Hematopoietic multipotent progenitor cell treated with erythropoietin and hydrocortisone succinate and interleukin-3 and kit ligand, for 17 days (in vitro differentiated cells): Measurements from ENCODE around the gene TBC1D10A.
"Not testable (repeated sequence)": the region's sequence is repeated elsewhere in the genome, so short reads cannot be mapped to it uniquely, and the experiment has no call there.

Source experiments
- DNase-seq: peaks from one replicate; pipeline ENCODE4 v3.0.0-alpha.2; 2015; ENCODE audit warnings: low spot score

TBC1D10A gene

GRCh38 chr22:30347255-30347892, 20.6 kb upstream of the TBC1D10A start:
- no peak for DNase-seq

DNA sequence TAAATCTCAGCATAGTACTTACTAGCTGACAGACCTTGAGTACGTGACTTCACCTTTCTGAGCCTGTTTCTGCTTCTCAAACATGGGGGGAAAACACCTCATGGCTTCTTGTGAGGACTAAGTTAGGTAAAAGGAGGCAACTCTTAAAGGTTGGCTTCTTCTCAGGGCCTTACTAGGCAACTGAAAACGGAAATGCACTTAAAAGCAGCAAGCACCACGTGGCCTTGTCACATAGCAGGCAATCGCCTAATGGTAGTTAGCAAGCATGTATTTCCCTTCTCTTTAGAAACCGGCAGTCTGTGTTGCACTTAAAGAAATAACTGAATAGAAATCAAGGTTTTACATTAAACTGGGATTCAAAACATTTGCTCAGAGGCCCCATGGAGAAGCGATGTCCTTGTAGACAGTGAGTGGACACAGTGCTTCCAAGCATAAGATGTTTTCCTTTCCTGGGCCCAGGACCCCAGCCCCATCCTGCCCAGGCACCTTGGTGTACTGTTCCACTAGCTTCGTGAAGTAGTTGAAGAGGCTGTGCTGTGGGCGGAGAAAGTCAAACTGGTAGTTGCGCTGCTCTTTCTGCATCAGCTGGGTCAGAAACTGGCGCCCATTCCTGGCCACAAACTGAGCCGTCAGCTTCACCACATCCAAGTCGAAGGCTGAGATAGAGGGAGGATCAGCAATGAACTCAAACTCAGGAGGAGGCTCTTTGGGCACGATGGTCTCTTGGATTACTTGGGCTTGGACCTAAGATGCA, 17.9 kb upstream of the TBC1D10A start:
- no peak for DNase-seq

- DNase-seq, result no peak
These were observed 14.4 kb upstream of the TBC1D10A start for GRCh38 chr22:30340911-30341685.

DNA sequence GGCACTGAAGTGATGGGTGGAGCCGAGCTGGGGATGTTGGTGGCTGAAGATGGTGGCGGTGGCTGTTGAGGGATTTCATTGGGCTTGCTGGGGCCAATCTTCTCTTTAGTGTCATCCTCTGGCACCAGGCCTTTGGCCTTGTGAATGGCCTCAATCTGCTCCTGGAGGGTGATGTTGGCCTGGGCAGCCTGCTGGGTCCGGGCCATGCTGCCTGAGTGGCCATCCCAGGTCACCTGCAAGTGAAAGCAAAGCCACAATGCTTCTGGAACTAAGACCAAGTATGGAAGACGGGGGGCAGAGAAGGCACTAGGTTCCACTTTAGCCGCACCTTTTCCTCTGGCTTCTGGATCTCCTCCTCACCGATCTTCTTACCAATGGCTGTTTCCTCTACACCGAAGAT, 12.1 kb upstream of the TBC1D10A start:
- DNase-seq, result no peak

DNA sequence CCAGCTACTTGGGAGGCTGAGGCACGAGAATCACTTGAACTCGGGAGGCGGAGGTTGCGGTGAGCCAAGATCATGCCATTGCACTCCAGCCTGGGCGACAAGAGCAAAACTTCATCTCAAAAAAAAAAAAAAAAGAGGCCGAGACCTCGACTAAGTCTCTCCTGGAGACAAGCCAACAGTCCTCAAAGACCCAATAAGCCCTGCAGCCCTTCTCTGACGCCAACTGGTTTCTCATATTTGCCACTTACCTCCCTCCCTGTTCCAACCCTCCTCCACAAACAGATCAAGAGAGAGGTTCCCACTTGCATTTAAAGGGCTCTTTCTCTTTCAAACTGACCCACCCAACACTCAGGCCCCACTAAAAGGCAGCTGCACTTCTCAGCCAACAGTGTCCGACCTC, 11.6 kb upstream of the TBC1D10A start:
- DNase-seq, result not testable (repeated sequence)

DNA sequence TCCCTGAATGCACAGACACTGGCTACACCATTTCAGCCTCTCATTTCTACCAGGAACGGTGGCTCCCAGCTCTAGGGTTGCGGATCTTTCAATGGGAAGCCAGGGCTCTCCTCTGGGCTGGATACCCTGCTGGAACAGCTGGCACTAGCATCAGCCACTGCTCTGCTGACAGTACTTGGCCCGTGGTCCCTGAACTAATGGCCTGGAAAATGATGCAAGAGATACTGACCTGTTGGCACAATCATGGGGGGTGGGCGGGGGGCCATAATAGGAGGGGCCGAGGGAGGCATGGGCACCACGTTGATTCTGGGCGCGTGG, 10.7 kb upstream of the TBC1D10A start:
- DNase-seq, result no peak

DNA sequence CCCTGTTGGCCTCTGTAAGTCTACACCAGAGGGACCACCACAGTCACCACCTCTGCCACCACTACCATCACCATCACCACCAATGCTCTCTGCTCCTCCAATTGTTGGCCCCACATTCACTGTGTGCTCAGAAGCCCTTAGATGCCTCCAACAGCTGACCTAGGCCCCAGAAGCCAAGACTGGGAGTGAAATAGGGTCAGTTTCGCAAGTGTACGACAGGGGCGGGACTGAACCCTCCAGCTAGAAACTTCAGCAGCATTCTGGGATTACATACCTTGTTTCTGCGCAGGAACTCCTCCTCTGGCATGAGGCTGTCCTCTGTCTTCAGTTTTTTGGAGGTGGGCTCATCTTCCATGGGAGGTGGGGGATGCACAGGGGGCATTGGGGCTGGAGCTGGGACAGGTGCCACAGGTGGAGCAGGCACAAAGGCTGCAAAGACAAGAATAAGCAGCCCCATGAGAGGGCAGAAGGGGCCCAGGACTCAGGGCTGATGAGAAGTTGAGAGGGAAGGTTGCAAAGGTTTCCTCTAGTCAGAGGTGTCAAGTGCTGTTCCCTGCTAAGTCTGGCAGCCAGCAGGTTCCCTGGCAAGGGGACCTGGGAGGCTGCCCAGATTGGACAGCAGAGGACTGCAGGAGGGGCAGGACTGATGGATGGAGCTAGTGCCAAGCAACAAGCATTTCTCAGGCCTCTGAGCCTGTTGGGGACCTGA, 10.2 kb upstream of the TBC1D10A start:
- no peak for DNase-seq

- DNase-seq, result no peak
These were observed 8.5 kb upstream of the TBC1D10A start for GRCh38 chr22:30335236-30335635.

DNA sequence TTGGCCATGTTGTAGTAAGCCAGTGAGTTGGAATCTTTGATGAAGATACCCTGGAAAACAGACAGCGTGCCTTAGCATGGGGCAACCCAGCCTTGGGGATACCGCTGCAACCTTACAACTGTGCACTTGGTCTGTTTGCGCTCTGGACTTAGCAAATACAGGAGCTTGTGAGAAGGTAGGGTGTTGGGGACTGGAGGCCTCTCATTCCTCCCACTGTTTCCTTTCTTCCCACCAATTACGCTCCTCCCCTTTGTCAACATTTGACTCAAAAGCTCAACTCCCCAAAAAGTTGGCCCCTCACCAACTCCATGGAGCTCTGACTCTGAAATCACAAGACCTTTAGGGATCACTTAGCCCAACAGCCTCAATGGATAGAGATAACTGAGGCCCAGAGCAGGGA, 7.9 kb upstream of the TBC1D10A start:
- DNase-seq, result no peak

DNA sequence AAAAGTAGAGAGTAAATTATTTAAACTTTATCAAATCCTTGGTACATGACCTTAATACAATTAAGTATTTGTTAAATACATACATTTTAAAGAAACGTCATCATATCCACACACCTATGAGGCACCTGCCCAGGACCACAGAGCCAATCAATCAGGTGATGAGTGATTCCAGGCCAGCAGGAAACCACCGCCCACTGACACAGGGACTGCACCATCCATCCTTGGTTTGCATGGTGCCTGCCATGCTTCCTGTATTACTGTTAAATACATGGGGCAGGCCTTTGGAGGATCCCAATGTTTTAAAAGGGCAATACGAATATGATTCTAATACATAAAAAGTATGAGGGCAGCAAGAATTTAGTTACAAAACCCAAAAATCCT, 7.0 kb upstream of the TBC1D10A start:
- no peak for DNase-seq

- DNase-seq, result no peak
These were observed 6.4 kb upstream of the TBC1D10A start for GRCh38 chr22:30332994-30333706.

DNA sequence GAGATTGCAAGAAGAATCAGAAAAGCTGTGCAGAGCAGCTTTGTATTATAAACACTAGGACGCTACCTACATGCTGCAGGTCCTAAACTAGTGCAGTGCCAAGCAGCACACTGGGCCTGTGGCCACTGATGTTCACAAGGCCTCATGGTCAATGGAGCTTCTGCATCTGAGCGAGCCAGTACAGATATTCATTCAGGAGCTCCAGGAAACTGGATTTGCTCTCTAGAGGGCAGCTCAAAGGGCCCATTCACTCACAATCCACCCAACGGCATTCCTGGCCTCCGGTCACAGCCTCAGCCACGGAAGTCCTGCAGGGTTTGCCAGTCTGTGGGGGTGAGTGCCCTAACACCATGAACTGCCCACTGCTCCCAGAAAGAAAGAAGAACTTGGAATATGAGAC, 5.8 kb upstream of the TBC1D10A start:
- DNase-seq, result no peak

- DNase-seq, result no peak
These were observed 1.8 kb upstream of the TBC1D10A start for GRCh38 chr22:30328466-30329049.

- DNase-seq, result no peak
These were observed 1.2 kb upstream of the TBC1D10A start for GRCh38 chr22:30327864-30328345.

DNA sequence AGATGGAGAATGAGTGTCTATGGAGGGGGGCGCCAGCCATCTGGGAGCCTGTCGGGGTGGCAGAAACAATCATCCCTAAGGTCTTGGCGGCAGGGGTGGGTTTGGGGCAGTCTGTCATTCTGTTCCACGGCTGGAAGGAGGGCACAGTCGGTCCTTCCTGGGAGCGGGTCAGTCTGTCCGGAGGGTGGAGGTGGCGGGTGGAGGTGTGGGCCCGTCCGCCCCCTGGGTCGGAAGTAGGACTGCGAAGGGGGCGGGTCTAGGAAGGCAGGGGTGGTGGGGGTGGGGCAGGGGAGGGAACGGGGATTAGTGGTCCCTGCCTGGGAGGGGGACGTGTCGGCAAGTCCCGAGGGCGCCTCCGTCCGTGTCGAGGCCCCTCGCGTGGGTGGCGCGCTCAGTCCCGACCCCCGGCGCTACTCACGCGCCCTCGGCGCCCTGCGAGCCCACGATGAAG, 461 bp downstream of the TBC1D10A start:
- no peak for DNase-seq

DNA sequence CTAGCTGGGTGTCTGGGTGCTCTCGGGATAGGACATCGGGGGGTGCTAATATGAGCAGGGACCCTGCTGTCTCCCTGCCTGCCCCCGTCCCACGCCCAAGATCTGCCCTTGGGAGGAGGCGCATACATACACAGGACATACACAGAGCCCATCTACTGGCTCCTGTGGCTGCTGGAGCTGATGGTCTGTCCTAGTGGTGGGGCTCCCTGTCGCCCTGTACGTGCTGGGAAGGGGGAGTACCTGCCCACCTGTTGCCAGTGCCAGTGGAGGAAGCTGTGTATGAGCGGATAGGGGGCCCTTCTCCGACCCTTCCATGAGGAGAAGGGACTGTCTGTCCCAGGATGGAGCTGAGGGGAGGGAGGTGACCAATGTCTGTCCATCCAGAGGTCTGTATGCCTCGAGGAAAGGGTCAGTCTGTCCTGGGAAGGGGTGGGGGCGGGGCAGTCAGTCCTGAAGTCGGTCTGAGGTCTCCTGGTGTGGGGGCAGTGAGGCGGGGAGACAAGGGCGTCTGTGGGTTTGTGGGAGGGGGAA, 952 bp downstream of the TBC1D10A start:
- no peak for DNase-seq

DNA sequence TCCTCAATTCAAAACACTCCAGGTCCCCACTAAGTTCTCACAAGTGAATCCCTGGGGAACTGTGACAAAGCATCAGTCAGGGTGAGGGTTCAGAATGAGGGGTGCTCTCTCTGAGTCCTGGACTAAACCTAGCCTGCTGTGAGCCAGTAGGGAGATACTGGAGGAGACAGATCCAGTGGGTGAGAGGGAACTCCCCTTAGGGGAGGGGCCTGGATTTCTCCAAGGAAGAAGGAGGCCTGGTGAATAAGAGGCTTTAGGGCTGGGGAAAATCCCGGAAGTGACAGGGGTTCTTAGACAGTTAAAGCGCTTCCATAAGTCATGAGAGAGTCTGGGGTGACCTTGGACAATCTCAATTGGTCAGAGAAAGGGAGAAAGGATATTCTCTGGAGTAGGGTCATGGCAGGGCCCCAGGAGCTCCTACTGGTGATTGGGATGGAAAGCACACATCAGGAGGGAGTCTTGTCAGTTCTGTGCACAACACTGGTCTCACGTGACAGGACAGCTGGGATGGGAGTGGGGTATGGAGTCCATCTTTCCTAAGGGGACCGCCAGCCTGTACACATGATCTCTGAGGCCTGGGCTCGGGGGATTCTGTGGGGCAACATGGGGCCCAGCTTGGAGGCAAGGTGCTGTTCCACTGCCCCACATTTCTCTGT, 1.5 kb downstream of the TBC1D10A start:
- no peak for DNase-seq

DNA sequence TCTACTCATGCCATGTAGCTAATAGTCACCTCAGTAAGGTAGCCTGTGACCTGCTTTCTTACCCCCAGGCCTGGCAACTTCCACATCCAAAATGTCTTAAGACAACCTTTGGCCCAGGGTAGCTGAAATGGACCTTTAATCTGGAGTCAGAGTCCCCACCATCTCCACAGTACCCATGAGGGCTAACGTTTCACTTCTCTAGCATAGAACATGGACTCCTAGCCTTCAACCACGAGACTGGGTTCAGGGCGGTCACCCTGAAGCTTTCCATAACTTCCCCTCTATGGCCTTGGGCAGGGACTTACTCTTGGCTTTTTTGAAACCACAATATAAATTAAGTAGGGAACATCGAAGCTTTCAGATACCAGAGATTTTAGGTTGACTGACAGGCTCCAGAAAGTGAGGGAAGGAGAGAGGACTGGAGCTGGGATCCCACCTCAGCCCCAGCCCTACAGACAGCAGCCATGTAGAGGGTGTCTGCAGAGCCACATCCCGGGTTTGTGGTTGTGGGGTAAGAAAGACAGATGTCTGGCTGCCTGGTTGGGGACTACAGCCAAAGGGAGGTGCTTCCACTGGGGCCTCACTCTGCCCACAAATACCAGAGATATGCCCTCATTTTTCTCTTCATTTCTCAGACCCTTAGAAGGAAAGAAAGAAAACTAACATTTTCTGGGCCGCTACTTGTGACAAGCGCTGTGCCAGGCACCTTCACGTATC, 2.6 kb downstream of the TBC1D10A start:
- DNase-seq, result no peak

GRCh38 chr22:30323246-30323645, 3.5 kb downstream of the TBC1D10A start:
- DNase-seq, result no peak

- no peak for DNase-seq
These were observed 5.3 kb downstream of the TBC1D10A start for GRCh38 chr22:30321461-30321860.
